Subcutaneous abdominal adipose tissue (tissue), 5 donors: ENCODE data around the gene NREP.

Source experiments
- H3K27ac ChIP-seq: one replicate; pipeline ENCODE4 v1.7.0; 2013; ENCODE audit warnings: low read depth, mild to moderate bottlenecking, inconsistent platforms, low read length, moderate library complexity
- H3K27me3 ChIP-seq, 5 donors: one replicate each; pipeline ENCODE4 v1.7.0; 2013; ENCODE audit warnings: low read length in 5 of 5, inconsistent platforms in 1 of 5; ENCODE audit not compliant: control insufficient read depth in 5 of 5, insufficient read depth in 4 of 5
- H3K36me3 ChIP-seq, 5 donors: one replicate each; pipeline ENCODE4 v1.7.0; 2013; ENCODE audit warnings: low read length in 5 of 5; ENCODE audit not compliant: control insufficient read depth in 5 of 5, insufficient read depth in 5 of 5
- H3K4me1 ChIP-seq, 5 donors: one replicate each; pipeline ENCODE4 v1.7.0; 2013; ENCODE audit warnings: low read length in 5 of 5, mild to moderate bottlenecking in 3 of 5, moderate library complexity in 1 of 5; ENCODE audit not compliant: control insufficient read depth in 5 of 5, insufficient read depth in 5 of 5
- H3K4me3 ChIP-seq, 5 donors: one replicate each; pipeline ENCODE4 v1.7.0; 2013; ENCODE audit warnings: low read length in 5 of 5, low read depth in 1 of 5
- H3K9ac ChIP-seq, 5 donors: one replicate each; pipeline ENCODE4 v1.7.0; 2013; ENCODE audit warnings: low read length in 5 of 5, mild to moderate bottlenecking in 4 of 5, moderate library complexity in 3 of 5
- H3K9me3 ChIP-seq, 5 donors: one replicate each; pipeline ENCODE4 v1.7.0; 2013; ENCODE audit warnings: low read length in 5 of 5; ENCODE audit not compliant: control insufficient read depth in 5 of 5
- donor health status: healthy.
- donor health status: healthy.
- donor health status: healthy.
- donor health status: healthy.
- donor health status: healthy.

Gene NREP, protein sequence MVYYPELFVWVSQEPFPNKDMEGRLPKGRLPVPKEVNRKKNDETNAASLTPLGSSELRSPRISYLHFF

DNA sequence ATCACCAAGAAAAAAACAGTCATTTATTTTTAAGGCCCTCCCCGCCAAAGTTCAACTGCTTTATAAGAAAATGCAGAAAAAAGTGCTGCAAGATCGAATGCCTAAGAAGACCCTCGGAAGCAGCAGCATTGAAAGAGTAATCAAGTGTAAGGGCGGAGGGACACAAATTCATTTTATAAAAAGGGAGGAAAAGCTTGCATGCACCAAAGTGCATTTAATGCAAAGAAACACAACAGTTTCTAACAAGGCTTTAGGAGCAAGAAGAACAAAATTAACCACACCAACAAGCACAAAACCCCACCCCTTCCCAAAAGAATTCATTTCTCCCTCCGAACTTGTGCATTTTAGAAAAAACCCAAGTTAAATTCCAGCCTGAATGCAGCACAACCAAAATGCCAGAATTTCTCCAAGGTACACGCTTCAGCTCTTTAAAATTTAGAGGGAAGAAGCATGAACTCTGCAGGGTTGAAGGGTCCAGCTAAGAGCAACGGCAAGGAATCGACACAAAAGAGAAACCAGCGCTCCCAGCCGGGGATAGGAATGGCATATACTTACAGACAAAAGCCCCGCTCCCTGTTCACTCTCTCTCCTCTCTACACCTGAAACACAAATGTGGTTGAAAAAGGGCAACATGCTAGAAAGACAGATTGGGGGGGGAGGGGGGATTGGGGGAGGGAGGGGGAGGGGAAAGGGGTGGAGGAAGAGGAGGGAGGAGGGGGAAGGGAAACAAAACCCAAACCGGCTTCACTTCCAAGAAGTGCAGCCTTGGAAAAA, at the start of gene NREP:
Gene NREP (minus strand): TSS at position 614 of the 774 bp plus-strand sequence. CDS start 1,422 bp downstream, outside the sequence.
- Histone ChIP-seq H3K27me3 (no peaks in the 10 kb centered on the region), H3K27ac (peak within 1 kb of the TSS; percentile 81), H3K4me3 (peak within 1 kb of the TSS; percentile 77 to 87 (median 82)), H3K36me3 (no peaks in the 10 kb centered on the region), H3K4me1 (peaks cover 0 to 24% (median 22%) of the 10 kb centered on the region in 5 donors), H3K9ac (peak within 1 kb of the TSS; percentile 43 to 87 (median 67)), H3K9me3 (no peaks in the 10 kb centered on the region)

DNA sequence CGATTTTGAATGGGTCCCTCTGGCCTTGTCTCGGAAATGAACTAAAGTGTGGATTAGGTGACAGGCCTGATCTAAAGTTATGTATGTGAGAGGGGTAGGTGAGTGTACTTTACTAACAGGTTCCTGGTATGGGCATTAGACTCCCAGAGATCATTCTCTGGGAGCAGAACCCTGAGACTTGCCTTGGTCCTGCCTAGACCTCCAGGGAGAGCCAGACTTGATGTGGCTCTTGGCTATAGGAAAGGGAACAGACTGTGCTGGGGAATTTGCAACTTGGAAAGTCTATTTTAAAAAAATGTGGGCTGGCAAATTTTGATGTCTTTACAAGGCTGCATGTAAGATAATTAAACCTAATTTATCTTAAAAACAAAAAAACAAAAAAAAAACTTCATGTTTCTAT, 49.8 kb upstream of the NREP start:
- H3K4me3 ChIP-seq = no peak overlapping the region
- no peak overlapping the region for H3K27ac ChIP-seq
- H3K4me1 ChIP-seq = no peaks in the 10 kb centered on the region
- no peaks in the 10 kb centered on the region for H3K36me3 ChIP-seq
- H3K9me3 ChIP-seq = no peaks in the 10 kb centered on the region
- no peaks in the 10 kb centered on the region for H3K27me3 ChIP-seq
- H3K9ac ChIP-seq = no peak overlapping the region

DNA sequence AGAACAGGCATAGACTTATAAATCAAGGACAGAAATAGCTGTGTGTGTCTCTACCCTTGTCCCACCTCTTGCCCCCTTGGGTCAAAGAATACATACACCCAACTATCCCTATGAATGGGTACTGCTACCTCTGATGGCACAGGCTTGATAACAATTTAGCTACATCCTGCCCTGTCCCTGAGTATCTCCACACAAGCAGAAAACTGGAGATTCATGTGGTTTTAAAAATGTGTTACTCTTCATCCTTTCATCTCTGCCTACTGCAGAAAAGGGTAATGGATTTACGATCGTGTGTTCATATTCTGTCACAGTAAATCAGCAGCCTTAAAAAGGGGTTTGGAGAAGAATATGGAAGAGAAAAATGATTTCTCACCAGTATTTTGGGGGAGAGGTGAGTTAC, 49.2 kb upstream of the NREP start:
- Histone ChIP-seq H3K27me3 (no peaks in the 10 kb centered on the region), H3K36me3 (no peaks in the 10 kb centered on the region), H3K4me1 (no peaks in the 10 kb centered on the region), H3K27ac (no peak overlapping the region), H3K4me3 (no peak overlapping the region), H3K9me3 (no peaks in the 10 kb centered on the region), H3K9ac (no peak overlapping the region)

DNA sequence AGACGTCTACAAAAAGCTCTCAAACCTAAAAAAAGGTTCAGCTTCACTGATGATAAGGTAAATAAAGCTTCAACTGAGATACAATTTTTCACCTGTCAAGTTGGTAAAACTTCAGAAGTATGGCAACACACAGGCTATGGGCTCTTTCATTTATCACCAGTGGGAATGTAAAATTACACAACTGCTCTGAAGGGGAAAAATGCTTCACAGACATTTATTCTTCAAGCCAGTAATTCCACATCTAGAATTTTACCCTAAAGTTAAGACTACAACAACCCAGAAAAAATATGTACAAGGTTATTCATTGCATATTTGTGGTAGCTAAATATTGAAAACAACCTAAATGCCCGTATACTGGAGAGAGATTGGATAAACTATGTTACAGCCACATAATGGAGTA, 48.1 kb upstream of the NREP start:
- Histone ChIP-seq H3K9ac (no peak overlapping the region), H3K27ac (no peak overlapping the region), H3K4me1 (no peaks in the 10 kb centered on the region), H3K4me3 (no peak overlapping the region), H3K9me3 (no peaks in the 10 kb centered on the region), H3K27me3 (no peaks in the 10 kb centered on the region), H3K36me3 (no peaks in the 10 kb centered on the region)

DNA sequence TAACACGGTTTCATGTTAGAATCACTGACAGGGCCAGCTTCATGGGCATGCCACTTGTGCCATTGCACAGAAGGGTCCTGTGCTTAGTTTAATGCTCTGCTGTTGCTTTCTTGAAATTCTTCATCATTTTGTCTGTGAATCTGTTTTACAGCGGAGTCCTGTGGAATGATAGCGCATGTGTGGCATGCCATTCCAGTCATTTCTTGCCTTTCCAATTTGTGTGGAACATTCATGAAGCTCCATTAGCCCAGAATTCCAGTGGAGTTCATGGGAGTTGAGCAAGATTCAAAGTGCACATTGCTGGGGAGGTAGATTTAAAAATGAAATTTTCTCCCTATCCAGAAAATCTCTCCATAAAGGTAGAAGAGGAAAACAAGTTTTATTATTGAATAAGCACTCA, 43.4 kb upstream of the NREP start:
- no peaks in the 10 kb centered on the region for H3K4me1 ChIP-seq
- no peak overlapping the region for H3K27ac ChIP-seq
- no peaks in the 10 kb centered on the region for H3K27me3 ChIP-seq
- no peak overlapping the region for H3K9ac ChIP-seq
- H3K4me3 ChIP-seq = no peak overlapping the region
- H3K9me3 ChIP-seq = peaks cover 0 to 7% (median 2%) of the 10 kb centered on the region in 5 donors
- H3K36me3 ChIP-seq = no peaks in the 10 kb centered on the region

DNA sequence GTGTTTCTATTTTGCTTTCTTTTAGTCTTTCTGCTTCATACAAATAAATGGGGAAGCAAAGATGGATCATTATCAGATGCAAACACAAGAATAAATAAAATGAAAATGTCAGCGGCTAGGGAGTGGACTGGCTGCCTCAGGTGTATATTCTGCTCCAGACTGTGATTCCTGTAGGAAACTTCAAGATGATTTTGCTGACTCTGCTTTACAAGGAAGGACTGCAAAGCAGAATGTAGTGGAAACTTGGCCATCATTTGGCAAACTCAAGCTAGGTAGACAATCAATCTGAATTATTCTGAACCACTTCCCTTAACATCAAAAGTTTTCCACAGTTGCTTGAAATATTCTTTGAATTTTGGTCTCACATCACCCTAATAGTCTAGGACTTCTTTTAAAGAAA, 38.1 kb upstream of the NREP start:
- Histone ChIP-seq H3K4me3 (no peak overlapping the region), H3K9me3 (peaks cover 0 to 7% (median 2%) of the 10 kb centered on the region in 5 donors), H3K36me3 (no peaks in the 10 kb centered on the region), H3K27ac (no peak overlapping the region), H3K9ac (no peak overlapping the region), H3K4me1 (no peaks in the 10 kb centered on the region), H3K27me3 (no peaks in the 10 kb centered on the region)

DNA sequence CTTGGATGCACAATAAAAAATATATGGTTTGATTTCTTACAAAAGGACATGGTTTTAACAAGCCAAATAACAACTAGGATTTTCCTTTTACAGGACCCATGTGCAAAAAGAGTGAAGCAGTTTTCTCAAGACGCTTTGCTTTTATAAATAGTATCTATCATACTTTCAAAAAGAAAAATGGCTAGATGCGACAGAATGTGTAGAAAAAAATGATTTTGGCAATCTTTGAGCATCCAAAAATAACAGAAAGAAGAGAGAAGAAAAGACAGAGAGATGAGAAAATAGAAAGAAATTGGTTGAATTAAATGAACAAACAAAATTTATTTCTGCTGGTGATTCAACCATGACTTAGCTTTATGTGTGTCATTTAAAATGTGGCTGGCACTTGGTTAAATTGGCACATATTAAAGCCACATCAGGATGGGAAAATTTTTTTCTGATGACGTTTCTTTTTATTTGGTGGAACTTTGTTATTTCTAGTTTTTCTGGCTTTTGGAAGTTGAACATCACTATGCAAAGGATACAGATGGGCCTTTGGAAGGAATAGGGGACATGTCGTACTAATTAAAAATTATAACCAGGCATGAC, 35.6 kb upstream of the NREP start:
- Histone ChIP-seq H3K4me3 (no peak overlapping the region), H3K9me3 (peaks cover 0 to 7% (median 2%) of the 10 kb centered on the region in 5 donors), H3K27ac (no peak overlapping the region), H3K9ac (no peak overlapping the region), H3K27me3 (no peaks in the 10 kb centered on the region), H3K4me1 (no peaks in the 10 kb centered on the region), H3K36me3 (no peaks in the 10 kb centered on the region)

DNA sequence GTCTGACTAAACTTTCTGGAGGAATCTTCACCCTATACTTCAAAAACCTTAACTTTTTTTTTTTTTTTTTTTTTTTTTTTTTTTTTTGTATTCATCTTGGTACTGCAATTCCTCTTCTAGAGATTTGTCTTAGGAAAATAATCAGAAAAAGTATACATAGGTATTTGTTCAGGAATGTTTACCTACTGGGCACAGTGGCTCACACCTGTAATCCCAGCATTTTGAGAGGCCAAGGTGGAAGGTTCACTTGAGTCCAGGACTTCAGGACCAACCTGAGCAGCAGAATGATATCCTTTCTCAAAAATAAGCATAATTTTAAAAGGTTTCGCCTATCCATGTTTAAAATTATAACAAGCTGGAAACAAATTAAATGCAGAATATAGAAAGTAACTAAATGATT, 33.3 kb upstream of the NREP start:
- H3K27ac ChIP-seq = no peak overlapping the region
- H3K9ac ChIP-seq = no peak overlapping the region
- H3K9me3 ChIP-seq = no peaks in the 10 kb centered on the region

DNA sequence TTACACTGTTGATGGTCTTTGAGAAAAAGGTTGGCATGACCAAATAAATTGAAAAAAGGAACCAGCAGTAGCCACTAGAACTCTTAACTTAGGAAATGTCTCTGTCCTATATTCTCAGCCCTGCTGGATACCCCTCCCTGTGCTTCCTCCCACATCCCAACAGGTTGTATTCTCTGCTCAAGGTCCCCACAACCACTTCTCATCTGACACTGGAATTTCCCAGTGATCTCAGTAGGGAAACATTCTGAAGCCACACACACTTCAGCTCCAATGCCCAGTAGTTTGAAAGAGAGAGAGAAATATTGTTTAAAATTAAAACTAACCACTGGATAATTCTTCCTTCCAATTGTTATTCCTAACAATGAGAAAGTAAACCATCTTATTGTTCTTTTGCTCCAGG, 30.0 kb upstream of the NREP start:
- H3K27ac ChIP-seq = no peak overlapping the region
- no peaks in the 10 kb centered on the region for H3K4me1 ChIP-seq
- H3K9ac ChIP-seq = no peak overlapping the region
- no peaks in the 10 kb centered on the region for H3K27me3 ChIP-seq
- H3K36me3 ChIP-seq = no peaks in the 10 kb centered on the region
- H3K4me3 ChIP-seq = no peak overlapping the region
- H3K9me3 ChIP-seq = no peaks in the 10 kb centered on the region

More for the DNA sequence above, 33.3 kb upstream of the NREP start:
- no peaks in the 10 kb centered on the region for H3K4me1 ChIP-seq
- no peaks in the 10 kb centered on the region for H3K36me3 ChIP-seq
- no peaks in the 10 kb centered on the region for H3K27me3 ChIP-seq
- no peak overlapping the region for H3K4me3 ChIP-seq

DNA sequence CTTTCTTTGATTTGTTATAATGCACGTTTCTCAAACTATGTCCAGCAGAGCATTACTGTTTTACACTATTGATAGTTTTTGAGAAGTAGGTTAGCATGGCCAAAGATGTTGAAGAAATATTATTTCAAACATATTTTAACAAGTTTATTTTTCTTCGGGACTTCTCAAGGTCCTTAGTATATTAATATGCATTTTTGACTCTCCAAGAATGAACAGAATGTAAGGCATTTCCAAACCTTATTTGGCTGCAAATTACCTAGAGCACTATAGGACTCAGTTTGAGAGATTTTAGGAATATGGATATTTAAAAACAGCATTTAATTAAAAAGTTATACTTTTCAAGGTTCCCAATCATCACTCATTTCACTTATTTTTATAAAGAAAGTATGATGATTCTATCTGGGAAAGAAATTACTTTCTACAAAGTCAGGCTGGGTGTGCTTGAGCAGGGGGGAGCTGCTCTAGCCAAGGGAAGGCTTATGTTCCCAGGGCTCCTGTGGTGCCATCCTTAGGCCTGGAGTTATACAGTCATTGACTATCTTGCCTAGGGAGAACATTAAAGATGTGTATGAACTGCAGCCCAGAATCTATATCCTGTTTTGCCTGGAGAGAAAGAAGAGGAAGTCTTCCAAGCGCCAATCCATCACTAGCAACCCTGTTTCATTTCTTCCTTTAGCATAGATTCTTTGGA, 27.6 kb upstream of the NREP start:
- Histone ChIP-seq H3K9ac (no peak overlapping the region), H3K27me3 (no peaks in the 10 kb centered on the region), H3K4me3 (no peak overlapping the region), H3K27ac (no peak overlapping the region), H3K4me1 (peaks cover 0 to 5% (median 0%) of the 10 kb centered on the region in 5 donors), H3K9me3 (no peaks in the 10 kb centered on the region), H3K36me3 (no peaks in the 10 kb centered on the region)
